ENCODE measurements around the gene ARHGEF12. TPM values are rescaled to one million over a fixed set of nuclear protein-coding genes. Genes with fewer than 3 reads are reported as not detected.

Gene ARHGEF12
- total and polyA plus RNA-seq, 10 of the 15 experiments (the other 5 are each of a cell fraction or from before 2014, with no cell fraction given) = 2.7 to 40.8 (median 20.9) TPM

DNA sequence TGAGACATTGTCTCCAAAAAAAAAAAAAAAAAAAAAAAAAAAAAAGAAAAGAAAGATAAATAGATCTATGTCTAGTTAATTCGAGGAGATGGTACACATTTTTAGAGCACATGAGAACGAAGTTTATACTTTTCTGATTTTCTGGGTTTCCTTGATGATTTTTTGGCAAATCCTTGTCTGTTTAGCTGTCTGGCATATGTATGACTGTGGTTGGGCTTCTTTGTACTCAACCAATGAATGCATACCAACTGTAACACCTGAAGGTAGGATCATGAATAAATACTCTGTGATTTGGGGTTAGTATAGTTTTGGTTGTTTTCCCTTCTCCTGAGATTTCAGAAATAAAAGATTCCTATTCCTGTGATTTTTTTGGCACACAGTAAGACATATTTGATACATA is 63.1 kb downstream of the ARHGEF12 start:
- CTCF ChIA-PET = interaction anchor here (1.3 to 2.8 kb wide), 3 partner anchors 11 to 57 kb away, joined by 3 to 15 read pairs (median 4); no protein-coding TSS in a partner anchor
- RAD21 ChIA-PET (ENCODE audit: unreplicated experiment) = interaction anchor here (2.6 kb wide), 1 partner anchor 63 kb away, joined by 34 read pairs; the partner anchor contains the start of gene ARHGEF12
- H3K9ac ChIP-seq (ENCODE audit: control insufficient read depth, insufficient read depth, low read length) = no peak overlapping the region
- no peak overlapping the region for H3K27ac ChIP-seq (ENCODE audit: control insufficient read depth, insufficient read depth)
- peaks cover 8% of the 10 kb centered on the region for H3K4me1 ChIP-seq (ENCODE audit: control insufficient read depth, insufficient read depth, low read length)
- no peaks in the 10 kb centered on the region; the same call in 2 of the 3 replicates for H3K9me3 ChIP-seq (replicated peaks; ENCODE audit: control insufficient read depth, insufficient read depth, low read length)
- no TSS peak for BruUV-seq (replicated peaks)
- peaks cover 1% of the 10 kb centered on the region for H3K79me2 ChIP-seq (ENCODE audit: control insufficient read depth, insufficient read depth, low read length)
- no peaks in the 10 kb centered on the region for H3K36me3 ChIP-seq (ENCODE audit: control insufficient read depth in 2 of 2, insufficient read depth in 2 of 2, low read length in 1 of 2)
- H2AFZ ChIP-seq (ENCODE audit: control insufficient read depth, low read depth, low read length) = no peak overlapping the region
- ATAC-seq (no peak), DNase-seq (ENCODE audit: low read depth, low spot score) (no peak), FAIRE-seq (no peak)
- H3K27me3 ChIP-seq (replicated peaks in 1 of 2; ENCODE audit: control insufficient read depth in 2 of 2, insufficient read depth in 2 of 2, low read length in 1 of 2) = no peaks in the 10 kb centered on the region
- POLR2A ChIA-PET = interaction anchor here (0.6 to 1.9 kb wide), 5 partner anchors 13 to 155 kb away, joined by 3 to 10 read pairs (median 5); no protein-coding TSS in a partner anchor
- no peak overlapping the region for H3K4me2 ChIP-seq (ENCODE audit: control insufficient read depth, insufficient read depth)
- no peak overlapping the region for H3K4me3 ChIP-seq
- TF ChIP-seq BMI1 (IDR thresholded peaks at IDR 0.05; ENCODE audit: borderline replicate concordance) (no peak), SUPT20H (IDR thresholded peaks at IDR 0.05; ENCODE audit: borderline replicate concordance, control insufficient read depth, low read depth, low read length) (no peak), NFYB (IDR thresholded peaks at IDR 0.05; ENCODE audit: insufficient read depth, low read depth, low read length) (no peak), TCF12 (IDR thresholded peaks at IDR 0.05; ENCODE audit: low read depth, low read length) (no peak), RAD51 (IDR thresholded peaks at IDR 0.05) (no peak), NR2F1 (conservative IDR thresholded peaks at IDR 0.05) (no peak), NR2C1 (IDR thresholded peaks at IDR 0.05) (no peak), MTA3 (IDR thresholded peaks at IDR 0.05; ENCODE audit: borderline replicate concordance, low read length) (no peak), ZBED1 (IDR thresholded peaks at IDR 0.05; ENCODE audit: borderline replicate concordance) (no peak), ZZZ3 (IDR thresholded peaks at IDR 0.05; ENCODE audit: control insufficient read depth, insufficient read length, low read depth) (no peak), POU2F2 (IDR thresholded peaks at IDR 0.05; ENCODE audit: borderline replicate concordance, low read depth, low read length) (no peak), SMAD1 (IDR thresholded peaks at IDR 0.05; ENCODE audit: low read depth, partially characterized antibody) (no peak)
- TF ChIP-seq, protein P1, sequence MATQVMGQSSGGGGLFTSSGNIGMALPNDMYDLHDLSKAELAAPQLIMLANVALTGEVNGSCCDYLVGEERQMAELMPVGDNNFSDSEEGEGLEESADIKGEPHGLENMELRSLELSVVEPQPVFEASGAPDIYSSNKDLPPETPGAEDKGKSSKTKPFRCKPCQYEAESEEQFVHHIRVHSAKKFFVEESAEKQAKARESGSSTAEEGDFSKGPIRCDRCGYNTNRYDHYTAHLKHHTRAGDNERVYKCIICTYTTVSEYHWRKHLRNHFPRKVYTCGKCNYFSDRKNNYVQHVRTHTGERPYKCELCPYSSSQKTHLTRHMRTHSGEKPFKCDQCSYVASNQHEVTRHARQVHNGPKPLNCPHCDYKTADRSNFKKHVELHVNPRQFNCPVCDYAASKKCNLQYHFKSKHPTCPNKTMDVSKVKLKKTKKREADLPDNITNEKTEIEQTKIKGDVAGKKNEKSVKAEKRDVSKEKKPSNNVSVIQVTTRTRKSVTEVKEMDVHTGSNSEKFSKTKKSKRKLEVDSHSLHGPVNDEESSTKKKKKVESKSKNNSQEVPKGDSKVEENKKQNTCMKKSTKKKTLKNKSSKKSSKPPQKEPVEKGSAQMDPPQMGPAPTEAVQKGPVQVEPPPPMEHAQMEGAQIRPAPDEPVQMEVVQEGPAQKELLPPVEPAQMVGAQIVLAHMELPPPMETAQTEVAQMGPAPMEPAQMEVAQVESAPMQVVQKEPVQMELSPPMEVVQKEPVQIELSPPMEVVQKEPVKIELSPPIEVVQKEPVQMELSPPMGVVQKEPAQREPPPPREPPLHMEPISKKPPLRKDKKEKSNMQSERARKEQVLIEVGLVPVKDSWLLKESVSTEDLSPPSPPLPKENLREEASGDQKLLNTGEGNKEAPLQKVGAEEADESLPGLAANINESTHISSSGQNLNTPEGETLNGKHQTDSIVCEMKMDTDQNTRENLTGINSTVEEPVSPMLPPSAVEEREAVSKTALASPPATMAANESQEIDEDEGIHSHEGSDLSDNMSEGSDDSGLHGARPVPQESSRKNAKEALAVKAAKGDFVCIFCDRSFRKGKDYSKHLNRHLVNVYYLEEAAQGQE (IDR thresholded peaks at IDR 0.05; ENCODE audit: low read depth, low read length) = no peak
- intact Hi-C loops (cut with micrococcal nuclease; ENCODE audit: unreplicated experiment) = no loop called here
- in situ Hi-C loops (cut with MboI) = no loop called here
- SMC1A ChIA-PET (ENCODE audit: uncharacterized antibody, unreplicated experiment) = interaction anchor here (1.1 to 3.3 kb wide), 7 partner anchors 8 to 65 kb away, joined by 3 to 38 read pairs (median 23); no protein-coding TSS in a partner anchor
- WGBS (ENCODE audit: insufficient coverage, insufficient replicate concordance, low lambda C conversion rate, missing lambda C conversion rate) = 88% methylated on average over 2 of the region's 2 CpGs
- no peaks in the 10 kb centered on the region for H4K20me1 ChIP-seq (ENCODE audit: control insufficient read depth, insufficient read depth)
